Panc1 (cell line): ENCODE measurements around the gene TSPAN17. TPM values are rescaled to one million over a fixed set of nuclear protein-coding genes. Genes with fewer than 3 reads are reported as not detected.

ENCODE experiments used
- ATAC-seq: fragments of 200-7000 bp; cut with Tn5 transposase; 2 replicates; pipeline ENCODE4 v1.9.1; 2020; ENCODE audit warnings: mild to moderate bottlenecking, moderate library complexity
- BruUV-seq: library from RNA; stranded (reverse); fragments of 400-500 nt; replicated peaks from 2 replicates; lab custom pipeline; 2021; lab: Mats Ljungman, UMichigan
- CTCF ChIA-PET: fragments of 300-600 bp; sonication (Branson Sonifier 250); formaldehyde crosslinking; loops from one replicate; lab custom pipeline; 2022; ENCODE audit warnings: antibody characterized with exemption; lab: Charles Lee
- POLR2A ChIA-PET: fragments of 300-600 bp; sonication (Branson Sonifier 250); formaldehyde crosslinking; loops from one replicate; lab custom pipeline; 2022; ENCODE audit warnings: antibody characterized with exemption; lab: Charles Lee
- DNase-seq: peaks from one replicate; pipeline ENCODE4 v3.0.0-alpha.2; 2010; ENCODE audit warnings: low read depth, low spot score
- H3K27ac ChIP-seq: 2 replicates; pipeline ENCODE4 v1.5.1; 2011; ENCODE audit warnings: mild to moderate bottlenecking, low read length, inconsistent platforms
- H3K27me3 ChIP-seq: fragments of 200-500 bp; sonication (Bioruptor generic); 2 replicates; pipeline ENCODE4 v1.6.0; 2014; ENCODE audit warnings: low read length, inconsistent platforms; ENCODE audit not compliant: control insufficient read depth, insufficient read depth
- H3K36me3 ChIP-seq: fragments of 200-500 bp; sonication (Bioruptor generic); 2 replicates; pipeline ENCODE4 v1.5.1; 2014; ENCODE audit warnings: inconsistent platforms, mild to moderate bottlenecking, low read length, moderate library complexity; ENCODE audit not compliant: control insufficient read depth, insufficient read depth
- H3K4me1 ChIP-seq: 2 replicates; pipeline ENCODE4 v1.5.1; 2011; ENCODE audit warnings: inconsistent platforms, mild to moderate bottlenecking, low read length, moderate library complexity; ENCODE audit not compliant: control insufficient read depth, insufficient read depth
- H3K4me3 ChIP-seq, 2 experiments: 2 replicates each; pipeline ENCODE4 v1.5.1; 2011 to 2012; ENCODE audit warnings: low read depth in 2 of 2, low read length in 2 of 2, mild to moderate bottlenecking in 2 of 2, inconsistent platforms in 1 of 2, moderate library complexity in 1 of 2
- H3K9me3 ChIP-seq: fragments of 200-500 bp; sonication (Bioruptor generic); 2 replicates; pipeline ENCODE4 v1.5.1; 2014; ENCODE audit warnings: low read depth, mild to moderate bottlenecking, inconsistent platforms, low read length, moderate library complexity; ENCODE audit not compliant: control insufficient read depth, insufficient read depth
- CTCF ChIP-seq: fragments of 450-650 bp; IDR thresholded peaks from 2 replicates; pipeline ENCODE4 v1.5.1; 2017; ENCODE audit warnings: mild to moderate bottlenecking
- POLR2AphosphoS5 ChIP-seq: IDR thresholded peaks from 2 replicates; pipeline ENCODE4 v1.6.1; 2012; ENCODE audit warnings: mild to moderate bottlenecking, low read depth, low read length, moderate library complexity
- SIN3A ChIP-seq: IDR thresholded peaks from 2 replicates; pipeline ENCODE4 v1.6.1; 2012; ENCODE audit warnings: low read depth, mild to moderate bottlenecking, low read length, moderate library complexity, borderline replicate concordance; ENCODE audit not compliant: insufficient read depth
- TCF7L2 ChIP-seq: IDR thresholded peaks from 2 replicates; pipeline ENCODE4 v1.6.1; 2011; ENCODE audit warnings: mild to moderate bottlenecking, low read depth, low read length, inconsistent platforms
- in situ Hi-C: cut with HindIII; loops from 2 replicates; pipeline ENCODE4 v1.10.0; 2016; ENCODE audit warnings: low sequenced_read_pairs, low pct_unique_long_range_greater_than_20kb
- intact Hi-C: fragments of 100-400 bp; cut with micrococcal nuclease; formaldehyde crosslinking; loops from one replicate; pipeline ENCODE4 v1.10.0; 2022; ENCODE audit not compliant: unreplicated experiment
- total RNA-seq: library from RNA; stranded (reverse); gene quantifications from one replicate; pipeline ENCODE4 v1.2.1, GENCODE V29; 2021; ENCODE audit not compliant: unreplicated experiment
- TF ChIP-seq, protein P1 (sequence below), 2 experiments: IDR thresholded peaks; 2 replicates each; pipeline ENCODE4 v1.6.1; 2011 to 2012; ENCODE audit warnings: low read depth in 2 of 2, control low read depth in 1 of 2, low read length in 1 of 2, mild to moderate bottlenecking in 1 of 2, moderate library complexity in 1 of 2; ENCODE audit not compliant: insufficient read depth in 1 of 2

TSPAN17 gene
- total RNA-seq, 1 experiment from 2014 or later, result 64.7 TPM

DNA sequence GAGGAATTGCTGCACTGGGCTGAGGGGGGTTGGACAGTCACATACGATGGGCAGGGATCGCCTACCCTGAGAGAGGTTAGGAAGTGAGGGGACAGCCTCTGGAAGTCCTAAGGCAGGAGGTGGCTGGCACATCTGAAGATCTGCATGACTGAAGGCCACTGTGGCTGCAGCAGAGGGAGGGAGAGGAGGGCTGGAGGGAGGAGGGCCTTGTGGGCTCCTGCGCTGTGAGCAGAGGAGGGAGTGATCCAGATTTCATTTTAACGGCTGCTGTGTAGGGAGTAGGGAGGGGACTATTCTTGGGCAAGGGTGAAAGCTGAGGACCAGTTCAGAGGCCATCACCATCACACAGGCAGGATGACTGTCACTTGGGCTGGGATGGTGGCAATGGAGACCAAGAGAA lies 9.7 kb upstream of the TSPAN17 start:
- Histone ChIP-seq H3K4me1 (no peaks in the 10 kb centered on the region), H3K9me3 (no peaks in the 10 kb centered on the region), H3K36me3 (no peaks in the 10 kb centered on the region), H3K27ac (no peak overlapping the region), H3K27me3 (peaks cover 3% of the 10 kb centered on the region; the same call in 1 of the 2 replicates), H3K4me3 (no peak overlapping the region)
- ATAC-seq, result no peak; the same call in 1 of the 2 replicates
- no TSS peak for BruUV-seq
- in situ Hi-C loops, result no loop called here
- ChIA-PET POLR2A (interaction anchor here (0.6 kb wide), 1 partner anchor 18 kb away, joined by 7 read pairs; no protein-coding TSS in a partner anchor), CTCF (no interaction called here)
- DNase-seq, result no peak
- TF ChIP-seq TCF7L2, result no peak
- no peak for TF ChIP-seq SIN3A
- no peak for TF ChIP-seq CTCF
- TF ChIP-seq, protein P1, sequence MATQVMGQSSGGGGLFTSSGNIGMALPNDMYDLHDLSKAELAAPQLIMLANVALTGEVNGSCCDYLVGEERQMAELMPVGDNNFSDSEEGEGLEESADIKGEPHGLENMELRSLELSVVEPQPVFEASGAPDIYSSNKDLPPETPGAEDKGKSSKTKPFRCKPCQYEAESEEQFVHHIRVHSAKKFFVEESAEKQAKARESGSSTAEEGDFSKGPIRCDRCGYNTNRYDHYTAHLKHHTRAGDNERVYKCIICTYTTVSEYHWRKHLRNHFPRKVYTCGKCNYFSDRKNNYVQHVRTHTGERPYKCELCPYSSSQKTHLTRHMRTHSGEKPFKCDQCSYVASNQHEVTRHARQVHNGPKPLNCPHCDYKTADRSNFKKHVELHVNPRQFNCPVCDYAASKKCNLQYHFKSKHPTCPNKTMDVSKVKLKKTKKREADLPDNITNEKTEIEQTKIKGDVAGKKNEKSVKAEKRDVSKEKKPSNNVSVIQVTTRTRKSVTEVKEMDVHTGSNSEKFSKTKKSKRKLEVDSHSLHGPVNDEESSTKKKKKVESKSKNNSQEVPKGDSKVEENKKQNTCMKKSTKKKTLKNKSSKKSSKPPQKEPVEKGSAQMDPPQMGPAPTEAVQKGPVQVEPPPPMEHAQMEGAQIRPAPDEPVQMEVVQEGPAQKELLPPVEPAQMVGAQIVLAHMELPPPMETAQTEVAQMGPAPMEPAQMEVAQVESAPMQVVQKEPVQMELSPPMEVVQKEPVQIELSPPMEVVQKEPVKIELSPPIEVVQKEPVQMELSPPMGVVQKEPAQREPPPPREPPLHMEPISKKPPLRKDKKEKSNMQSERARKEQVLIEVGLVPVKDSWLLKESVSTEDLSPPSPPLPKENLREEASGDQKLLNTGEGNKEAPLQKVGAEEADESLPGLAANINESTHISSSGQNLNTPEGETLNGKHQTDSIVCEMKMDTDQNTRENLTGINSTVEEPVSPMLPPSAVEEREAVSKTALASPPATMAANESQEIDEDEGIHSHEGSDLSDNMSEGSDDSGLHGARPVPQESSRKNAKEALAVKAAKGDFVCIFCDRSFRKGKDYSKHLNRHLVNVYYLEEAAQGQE (IDR thresholded peaks at IDR 0.05; ENCODE audit: insufficient read depth in 1 of 2, low read depth in 2 of 2, low read length in 1 of 2), result no peak
- TF ChIP-seq POLR2AphosphoS5, result no peak
- intact Hi-C loops, result no loop called here

- CTCF ChIA-PET, result no interaction called here
- in situ Hi-C loops (no loop called here), intact Hi-C loops (no loop called here)
- TF ChIP-seq POLR2AphosphoS5, result no peak
- TF ChIP-seq CTCF, result no peak
- TF ChIP-seq SIN3A, result no peak
- TF ChIP-seq TCF7L2, result no peak
- TF ChIP-seq, protein P1 (IDR thresholded peaks at IDR 0.05; ENCODE audit: insufficient read depth in 1 of 2, low read depth in 2 of 2, low read length in 1 of 2), result no peak
- no peaks in the 10 kb centered on the region for H3K4me1 ChIP-seq
- H3K27me3 ChIP-seq, result peaks cover 3% of the 10 kb centered on the region; the same call in 1 of the 2 replicates
- no peak overlapping the region for H3K4me3 ChIP-seq
- no peaks in the 10 kb centered on the region for H3K36me3 ChIP-seq
- POLR2A ChIA-PET, result no interaction called here
- BruUV-seq, result no TSS peak
- no peaks in the 10 kb centered on the region for H3K9me3 ChIP-seq
- no peak overlapping the region for H3K27ac ChIP-seq
- ATAC-seq (no peak), DNase-seq (no peak)
These were observed 8.8 kb upstream of the TSPAN17 start for GRCh38 chr5:176638437-176638836.
